ENCODE results near the gene INSRR.

INSRR gene

DNA sequence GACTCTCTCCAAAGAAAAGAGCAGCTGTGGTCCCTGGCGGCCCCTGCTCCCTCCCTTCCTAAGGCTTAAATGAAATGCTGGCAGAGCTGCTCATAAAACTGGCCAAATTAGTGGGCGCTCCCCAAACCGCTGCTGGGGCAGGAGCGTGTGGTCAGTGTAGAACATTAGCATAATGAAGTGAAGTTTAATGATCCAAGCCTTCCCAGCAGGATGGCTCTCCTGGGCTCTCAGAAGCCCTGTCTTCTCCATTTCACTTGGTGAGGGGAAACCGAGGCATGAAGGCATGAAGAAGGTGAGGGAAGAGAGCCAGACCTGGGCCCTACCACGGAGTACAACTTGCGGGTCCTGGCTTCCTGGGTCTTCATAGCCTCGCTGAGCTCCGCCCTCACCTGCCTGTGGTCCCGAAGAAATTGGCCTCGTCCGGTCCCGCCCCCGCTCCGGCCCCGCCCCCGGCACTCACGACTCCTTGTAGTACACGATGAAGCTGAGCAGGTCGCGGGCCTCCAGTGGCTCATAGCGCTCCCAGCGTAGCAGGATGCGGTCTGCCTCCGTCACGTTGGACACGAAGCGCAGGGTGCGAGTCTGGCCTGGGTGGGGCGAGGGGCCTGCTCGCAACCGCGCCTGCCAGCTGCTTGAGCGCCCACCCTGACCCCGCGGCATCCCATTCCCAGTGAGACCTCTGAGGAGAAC is 10.3 kb downstream of the INSRR start:
- no peak for DNase-seq

DNA sequence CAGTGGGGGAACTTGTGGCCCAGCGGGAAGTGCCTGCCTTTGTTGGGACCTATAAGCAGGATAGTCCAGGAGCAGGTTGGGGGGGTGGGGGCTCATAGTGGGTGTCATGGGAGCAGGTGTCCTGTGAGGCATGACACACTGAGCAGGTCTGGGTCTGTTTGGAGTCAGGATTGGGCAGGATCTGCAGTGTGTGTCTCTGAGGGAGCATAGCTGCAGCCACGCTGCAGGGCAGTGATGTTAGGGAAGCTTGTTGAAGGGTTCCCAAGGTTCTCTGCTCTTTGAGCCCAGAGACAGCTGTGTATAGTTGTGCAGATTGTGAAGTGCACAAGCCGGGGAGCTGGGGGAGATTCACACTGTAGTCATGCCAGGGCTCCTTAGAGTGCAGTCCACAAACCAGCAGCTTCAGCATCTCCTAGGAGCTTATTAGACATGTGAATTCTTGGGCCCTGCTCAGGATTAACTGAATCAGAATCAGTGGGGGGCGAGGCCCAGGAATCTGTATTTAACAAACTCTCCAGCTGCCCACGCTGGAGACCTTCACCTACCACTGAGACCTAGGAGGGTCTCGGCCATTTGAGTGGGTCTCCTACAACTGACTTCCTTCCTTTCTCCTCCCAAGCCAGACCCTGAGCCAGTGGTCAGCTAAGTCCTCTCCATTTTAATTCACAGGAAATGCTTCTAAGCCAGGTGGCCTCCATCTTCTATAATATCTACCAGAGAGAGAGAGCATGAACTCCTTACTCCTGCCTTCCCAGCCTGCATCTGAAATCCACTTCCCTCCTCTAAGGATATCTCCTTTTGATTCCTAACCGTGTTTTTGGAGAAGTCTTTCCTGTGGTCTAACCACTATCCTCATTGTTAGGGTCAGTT is 11.1 kb downstream of the INSRR start:
- no peak for DNase-seq

DNA sequence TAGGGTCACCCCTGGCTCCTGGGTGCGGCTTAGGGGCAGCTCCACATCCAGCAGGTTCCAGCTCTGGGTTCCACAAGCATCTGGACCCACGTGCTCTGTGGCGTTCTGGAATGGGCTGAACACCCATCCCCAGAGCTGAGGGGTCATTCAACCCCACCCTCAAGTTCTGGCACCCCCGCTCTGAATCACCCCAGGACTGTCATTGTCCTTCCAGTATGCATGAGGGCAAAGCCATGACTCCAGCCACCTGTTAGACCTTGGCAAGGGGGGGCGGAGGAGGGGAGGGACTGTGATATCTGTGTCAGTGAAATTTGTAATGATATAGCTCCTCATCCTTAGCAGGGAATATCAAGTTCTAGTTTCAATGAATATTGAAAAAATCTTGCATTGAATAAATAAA is 12.3 kb downstream of the INSRR start:
- no peak for DNase-seq

DNA sequence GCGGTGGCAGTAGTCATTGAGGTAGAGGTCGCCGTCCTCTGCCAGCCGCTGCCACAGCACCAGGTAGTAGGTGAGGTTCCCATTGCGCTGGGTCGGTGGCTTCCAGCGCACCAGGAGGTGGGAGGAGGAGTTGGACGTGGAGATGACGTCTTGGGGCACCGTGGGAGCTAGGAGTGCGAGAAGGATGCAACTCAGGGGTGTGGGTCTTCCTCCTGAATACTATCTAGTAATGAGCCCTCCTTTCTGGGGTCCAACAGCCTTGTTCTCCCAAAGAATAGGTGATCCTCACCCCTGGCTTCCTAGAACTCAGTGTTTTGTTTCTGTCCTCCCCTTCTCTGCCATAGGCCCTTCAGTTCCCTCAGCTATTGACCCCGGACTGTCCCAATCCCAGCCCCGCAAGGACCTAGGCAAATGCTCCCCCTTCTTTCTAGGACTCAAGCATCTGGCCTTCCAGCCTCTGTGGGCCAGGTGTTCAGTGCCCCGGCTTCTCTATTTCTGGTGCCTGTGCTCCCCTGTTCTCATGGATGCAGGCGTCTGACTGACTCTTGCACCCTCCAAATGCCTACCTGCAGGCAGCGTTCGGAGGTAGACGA is 12.9 kb downstream of the INSRR start:
- no peak for DNase-seq

DNA sequence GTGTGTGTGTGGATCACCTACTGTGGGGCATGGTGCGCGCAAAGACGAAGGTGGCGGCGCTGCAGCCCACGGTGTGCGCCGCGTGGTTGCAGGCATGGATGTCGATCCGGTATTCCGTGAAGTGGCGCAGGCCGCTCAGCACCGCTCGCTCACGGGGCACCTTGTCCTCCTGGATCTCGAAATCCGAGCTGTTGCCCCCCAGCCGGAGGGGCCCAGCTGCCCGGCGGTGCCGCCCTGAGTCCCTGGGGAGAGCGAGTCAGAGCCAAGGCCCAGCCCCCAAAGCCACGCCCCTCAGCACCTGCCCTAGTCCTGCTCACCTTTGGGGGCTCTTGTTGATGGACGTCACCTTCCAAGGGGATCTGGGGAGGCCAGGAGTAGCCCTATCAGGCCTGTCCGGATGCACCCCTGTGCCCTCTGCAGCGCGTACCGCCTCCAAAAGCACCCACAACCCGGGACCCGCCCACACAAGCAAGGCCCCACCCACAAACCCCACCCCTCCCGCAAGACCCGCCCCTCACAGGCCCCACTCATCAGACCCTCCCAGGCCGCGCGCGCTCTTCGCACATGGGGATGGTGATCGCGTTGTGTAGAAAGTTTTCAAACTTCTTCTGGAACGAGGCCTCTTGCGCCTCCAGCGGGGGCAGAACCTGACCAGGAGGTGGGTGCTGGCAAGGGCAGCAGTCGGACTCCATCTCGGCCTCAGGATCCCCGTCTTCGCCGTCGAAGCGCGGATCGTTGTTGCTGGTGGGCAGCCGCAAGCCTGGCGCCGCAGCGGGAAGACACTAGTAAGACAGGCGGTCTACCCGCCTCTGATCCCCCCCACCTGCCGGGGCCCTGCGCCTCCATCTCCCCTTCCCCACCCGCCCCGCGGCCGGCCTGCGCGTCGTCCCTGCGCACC is 13.6 kb downstream of the INSRR start:
- DNase-seq, result no peak

DNA sequence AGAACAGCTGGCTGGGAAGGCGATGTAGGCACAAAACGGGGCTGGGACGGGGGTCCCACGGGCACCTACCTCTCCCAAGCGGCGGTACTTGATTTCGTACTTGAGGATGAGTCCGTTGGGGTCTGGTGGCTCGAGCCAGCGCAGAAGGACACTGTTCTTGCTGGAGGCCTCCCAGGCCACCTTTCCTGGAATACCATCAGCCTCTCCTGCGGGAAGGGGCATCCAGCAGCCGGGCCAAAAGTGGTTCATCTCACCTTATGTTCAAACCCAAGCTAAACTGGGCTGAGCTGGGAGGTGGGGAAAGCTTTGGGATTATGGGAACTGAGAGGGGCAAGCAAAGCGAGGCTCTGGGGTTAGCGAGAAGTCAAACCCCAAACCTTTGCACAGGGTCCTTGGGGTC is 14.3 kb downstream of the INSRR start:
- DNase-seq, result no peak

DNA sequence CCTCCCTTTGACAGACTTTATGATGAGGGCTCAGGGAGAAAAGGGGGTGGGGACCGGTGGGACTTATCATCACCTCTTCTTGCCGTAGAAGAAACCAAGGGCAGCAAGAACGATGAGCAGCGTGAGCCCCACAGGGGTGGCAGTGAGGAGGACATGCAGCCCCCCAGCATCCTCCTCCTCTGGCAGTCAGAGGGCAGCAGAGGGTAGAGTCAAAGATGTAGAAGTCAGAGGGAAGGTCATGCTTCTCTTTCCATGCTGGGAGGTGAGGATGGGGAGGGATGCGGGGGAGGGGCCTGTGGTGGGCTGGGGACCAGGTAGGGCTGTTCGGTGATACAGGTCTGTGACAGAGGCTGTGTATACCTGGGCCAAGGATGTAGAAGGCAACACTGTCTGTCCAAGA is 14.8 kb downstream of the INSRR start:
- no peak for DNase-seq

DNA sequence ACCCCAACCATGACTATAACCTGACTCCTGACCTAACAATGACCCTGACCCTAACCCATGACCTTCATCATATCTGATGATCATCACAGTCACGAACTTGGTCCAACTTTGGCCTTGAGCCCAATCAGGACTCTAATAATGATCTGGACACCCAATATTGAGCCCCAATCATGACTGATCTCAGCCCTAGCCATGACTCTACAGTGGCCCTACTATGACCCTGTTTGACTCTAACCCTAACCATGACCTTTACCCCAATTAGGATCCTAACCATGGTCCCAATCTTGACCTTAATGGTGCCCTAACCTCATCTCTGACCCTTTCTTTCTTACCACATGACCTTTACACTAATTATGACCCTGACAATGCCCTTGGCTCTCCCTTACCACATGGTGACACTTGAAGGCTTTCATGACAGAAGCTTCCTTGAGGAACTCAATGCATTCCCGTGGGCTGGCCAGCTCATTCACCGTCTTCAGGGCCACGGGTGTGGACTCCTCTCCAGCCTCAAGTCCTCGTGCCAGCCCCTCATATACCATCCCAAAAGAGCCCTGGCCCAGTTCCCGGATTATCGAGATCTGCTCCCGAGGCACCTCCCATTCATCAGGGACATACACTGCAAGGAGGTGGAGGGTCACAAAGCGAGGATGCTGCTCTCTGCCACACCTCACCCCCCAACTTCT is 16.2 kb downstream of the INSRR start:
- no peak for DNase-seq

DNA sequence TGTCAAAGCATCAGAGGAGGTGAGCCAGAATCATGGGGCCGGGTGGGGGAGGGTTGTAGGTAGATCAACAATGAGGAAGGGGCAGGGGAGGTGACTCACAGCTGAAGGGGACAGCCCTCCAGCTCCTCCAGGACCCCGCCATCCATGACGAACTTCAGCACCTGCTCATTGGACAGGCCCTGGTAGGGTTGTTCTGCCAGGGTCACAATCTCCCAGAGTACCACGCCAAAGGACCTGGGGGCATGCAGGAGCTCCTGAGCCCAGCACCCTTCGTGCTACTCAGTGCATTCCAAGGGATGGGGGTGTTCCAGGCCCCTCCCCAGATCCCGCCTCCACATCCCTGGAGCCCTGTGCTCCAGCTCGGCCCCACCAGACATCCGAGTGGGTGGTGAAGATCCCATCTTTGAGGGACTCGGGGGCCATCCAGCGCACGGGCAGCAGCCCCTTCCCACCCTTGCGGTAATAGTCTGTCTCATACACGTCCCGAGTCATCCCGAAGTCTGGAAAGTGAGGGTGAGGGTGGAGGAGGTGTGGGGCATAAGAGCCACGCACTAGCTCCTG is 17.5 kb downstream of the INSRR start:
- DNase-seq, result no peak

DNA sequence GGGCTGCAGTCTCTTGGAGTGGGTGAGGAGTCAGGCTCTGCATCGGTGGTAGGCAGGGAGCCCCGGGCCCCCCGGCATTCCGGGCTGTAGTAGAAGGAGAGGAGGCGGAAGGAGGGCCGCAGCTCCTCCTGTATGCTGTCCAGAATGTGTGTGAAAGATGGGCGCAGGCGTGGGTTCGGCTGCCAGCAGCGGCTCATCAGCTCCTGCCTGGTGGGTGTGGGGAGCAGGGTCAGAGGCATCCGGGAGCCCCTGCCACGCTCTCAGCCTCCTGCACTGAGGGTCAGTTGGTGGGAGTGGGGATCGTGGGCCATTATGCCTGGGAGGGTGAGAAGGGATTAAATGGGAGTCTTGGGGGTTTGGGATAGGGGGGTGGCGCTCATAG is 18.0 kb downstream of the INSRR start:
- DNase-seq, result no peak

DNA sequence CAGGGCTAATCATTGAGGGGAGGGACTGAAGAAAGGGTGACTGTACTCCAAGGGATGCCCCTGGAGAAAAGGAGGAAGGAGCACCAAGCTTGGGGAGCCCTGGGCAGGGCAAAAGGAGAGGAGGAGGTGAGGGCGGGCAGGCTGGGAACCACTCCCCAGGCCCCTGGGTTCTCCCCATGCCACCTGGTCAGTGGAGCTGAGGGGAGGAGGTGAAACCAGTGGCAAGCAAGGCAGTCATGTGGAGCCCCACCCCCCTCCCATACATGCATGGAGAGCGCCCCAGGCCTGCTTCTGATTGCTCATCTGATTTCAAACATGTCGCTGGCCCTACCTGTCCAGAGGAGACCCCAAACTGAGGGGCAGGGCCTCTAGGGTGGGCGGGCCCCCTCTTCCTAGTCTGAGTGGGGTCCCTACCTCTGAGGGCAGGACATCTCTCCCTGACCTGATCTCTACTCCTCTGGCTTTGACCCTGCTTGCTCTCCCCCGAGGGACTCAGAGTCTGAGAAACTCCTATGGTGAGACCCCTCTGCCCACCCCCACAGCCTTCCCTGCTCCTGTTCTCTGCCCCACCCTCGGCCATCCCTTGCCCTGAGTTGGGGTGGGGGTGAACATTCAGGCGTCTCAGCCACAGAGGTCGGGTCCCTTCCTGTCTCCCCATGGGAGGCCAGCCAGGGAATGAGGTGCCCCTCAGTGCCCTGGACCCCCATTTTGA is 18.6 kb downstream of the INSRR start:
- no peak for DNase-seq

DNA sequence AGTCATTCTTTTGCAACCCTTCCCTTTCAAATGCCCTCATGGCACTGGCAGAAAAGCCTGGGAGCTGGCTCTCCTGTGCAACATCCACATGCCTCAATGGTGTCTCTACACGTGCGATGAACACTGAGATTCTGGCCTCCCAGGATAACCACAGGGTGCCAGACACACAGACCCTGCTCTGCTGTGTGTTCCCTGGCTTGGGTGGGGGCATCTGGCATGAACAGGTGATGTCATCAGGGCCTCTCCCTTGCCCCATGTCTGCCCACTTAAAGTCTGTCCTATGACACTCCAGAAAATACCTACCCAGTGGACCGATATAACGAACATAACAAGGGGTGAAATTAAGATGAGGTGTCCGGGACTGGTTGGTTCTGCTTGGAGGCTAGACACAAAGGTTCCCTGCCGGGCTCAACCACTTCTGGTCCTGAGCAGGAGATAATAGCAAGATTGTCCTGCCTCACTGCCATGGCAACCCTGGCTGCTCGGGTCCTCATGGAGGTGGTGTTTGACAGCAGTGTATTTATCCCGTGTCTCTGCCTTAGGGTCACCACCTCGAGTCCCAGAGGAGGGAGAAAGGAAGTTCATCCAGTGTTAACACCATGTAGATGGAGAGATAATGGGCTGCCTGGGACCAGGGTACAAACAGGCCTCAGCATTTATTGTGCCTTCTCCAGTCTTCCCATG is 19.3 kb downstream of the INSRR start:
- no peak for DNase-seq

DNA sequence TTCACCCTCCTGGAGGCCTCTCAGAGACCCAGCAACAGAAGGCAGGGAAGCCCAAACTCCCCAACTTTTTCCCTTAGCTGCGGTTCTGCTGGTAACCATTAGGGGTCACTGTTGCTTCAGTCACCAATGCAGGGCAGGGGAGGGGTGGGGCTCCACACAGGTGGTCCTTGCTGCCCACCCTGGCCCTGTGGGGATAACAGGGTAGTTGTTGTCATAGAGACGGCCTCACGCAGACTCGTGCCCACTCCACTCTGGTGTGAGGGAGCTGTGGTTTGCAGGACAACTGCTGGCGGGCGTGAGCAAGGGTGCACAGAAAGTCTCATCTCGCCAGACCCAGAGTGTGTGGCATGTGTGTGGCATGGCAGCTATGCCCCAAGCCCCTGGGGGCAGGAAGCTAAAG is 19.9 kb downstream of the INSRR start:
- peak; percentile 17 for DNase-seq

DNA sequence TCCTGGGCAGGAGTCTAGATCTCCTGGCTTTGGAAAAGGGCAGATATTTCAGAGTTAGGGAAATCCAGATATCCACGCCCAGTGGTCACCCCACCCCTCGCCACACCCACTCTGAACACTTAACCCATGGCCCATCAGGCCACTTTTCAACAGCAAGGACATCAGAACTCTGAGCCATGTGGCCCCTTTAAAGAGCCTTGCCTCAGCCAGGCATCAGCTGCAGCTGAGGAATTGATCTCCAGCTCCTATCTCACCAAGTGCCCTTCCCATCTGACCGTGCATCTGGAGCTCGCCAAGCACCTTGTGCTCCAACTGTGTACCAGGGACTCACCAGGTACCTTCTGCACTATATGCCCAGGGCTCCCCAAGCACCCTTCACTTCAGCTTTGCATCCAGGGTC is 22.0 kb downstream of the INSRR start:
- DNase-seq, result no peak

DNA sequence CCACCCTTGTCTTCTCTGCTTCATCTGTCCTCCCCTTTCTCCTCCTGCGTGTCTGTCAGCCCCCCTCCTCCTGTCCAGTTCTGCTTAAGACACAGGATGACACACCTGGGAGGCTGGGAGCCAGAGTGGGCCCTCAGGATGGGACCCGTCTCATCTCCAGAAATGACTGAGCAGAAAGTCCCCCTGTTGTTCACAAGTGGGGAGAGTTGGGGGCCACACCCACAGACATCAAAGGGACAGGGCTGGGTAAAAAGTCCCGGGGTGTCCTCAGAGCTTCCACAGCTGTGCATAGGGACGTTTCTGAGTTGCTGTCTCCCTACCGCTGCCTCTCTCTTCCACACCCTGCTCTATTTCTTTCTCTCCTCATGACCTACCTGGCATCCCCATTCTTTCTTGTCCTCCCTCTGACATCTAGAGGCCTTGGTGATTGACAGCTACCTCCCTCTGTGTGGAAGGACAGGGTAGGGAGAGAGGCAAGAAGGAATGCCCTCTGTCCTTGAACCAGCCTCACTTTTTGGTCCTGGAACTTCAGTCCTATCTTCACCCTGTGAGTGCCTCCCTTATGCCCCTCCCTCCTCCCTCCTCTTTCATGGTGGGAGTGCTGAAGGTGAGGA is 22.8 kb downstream of the INSRR start:
- DNase-seq, result no peak

DNA sequence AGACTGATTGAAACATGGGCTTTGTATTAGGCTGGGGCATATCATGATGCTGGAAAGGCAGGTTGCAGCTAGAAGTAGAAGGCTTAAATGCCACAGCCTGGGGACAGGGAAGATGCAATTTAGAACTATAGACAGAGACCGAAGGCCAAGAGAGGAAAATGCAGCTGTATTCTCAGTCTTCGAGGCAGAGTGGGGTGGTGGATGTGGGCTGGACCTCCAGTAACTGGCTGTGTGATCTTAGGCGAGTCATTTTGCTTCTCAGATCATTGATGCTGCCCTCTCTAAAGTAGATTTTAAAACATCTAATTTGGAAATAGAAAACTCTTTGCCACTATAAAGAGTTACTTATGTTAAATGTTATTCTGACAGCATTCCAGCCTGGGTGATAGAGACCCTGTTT is 24.6 kb downstream of the INSRR start:
- no peak for DNase-seq

DNA sequence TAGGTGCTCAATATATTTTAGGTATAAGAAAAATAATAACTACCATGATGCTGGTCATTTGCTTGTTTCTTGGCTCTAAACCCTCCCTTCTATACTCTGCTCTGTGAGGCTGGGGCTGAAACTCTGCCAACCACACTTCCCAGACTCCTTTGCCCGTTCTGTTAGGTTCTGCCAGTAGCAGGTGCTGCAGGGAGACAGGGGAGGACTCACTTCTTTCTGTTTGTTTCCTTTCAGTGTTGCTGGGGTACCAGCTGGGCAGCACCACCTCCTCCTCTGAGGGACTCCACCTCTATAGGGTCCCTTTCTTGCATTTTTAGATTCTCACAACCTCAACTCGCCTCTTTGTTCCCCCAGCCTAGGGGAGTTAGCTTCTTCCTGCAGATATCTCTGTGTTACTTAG is 25.3 kb downstream of the INSRR start:
- DNase-seq, result no peak

DNA sequence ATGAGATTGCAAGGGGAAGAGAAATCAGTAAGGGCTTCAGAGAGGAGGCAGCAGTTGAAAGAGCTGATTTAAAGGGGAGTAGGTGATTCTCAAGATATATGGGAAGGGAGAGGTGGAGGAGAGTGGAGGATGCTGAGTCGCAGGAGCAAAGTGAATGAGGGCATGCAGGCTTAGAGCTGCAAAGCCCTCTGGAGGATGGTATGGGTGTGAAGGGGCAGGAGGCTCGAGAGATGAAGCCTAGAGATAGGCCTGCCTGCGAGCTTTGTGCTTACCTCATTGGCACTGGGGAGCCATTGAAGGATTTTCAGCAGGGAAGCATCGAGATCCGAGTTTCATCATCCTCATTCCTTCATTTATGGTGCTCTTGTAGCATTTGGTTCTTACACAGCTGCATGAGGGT is 26.5 kb downstream of the INSRR start:
- no peak for DNase-seq

DNA sequence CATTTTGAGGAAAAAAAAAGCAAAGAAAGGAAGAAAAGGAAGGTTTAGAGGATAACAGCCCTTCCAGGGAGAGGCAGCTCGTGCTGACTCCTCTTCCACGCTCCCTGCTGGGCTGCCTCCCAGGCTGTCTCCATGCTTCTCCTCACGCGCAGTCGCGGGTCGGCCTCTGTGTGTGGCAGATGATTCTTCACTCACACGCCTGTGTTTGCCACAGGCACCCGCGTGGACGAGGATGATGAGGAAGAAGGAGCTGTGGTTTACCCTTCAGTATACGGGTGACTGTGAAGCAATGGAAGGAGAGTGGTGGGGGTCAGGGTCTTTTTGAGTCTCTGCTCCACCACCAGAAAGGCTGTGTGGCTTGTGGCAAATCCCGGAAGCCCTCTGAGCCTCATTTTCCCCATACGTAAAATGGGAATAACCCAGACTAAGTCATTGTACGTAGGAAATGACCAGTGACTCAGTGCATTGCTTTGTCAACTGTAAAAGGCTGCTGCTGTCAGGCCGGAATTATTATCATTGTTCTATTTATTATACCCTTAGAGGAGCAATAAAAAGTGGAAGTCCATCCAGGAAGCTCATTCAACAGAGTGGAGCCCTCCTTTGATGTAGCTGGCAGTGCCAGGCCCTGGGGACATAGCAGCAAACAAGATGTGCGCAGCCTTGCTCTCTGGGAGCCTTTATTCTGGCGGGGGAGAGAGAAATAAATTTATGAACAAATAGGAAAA is 30.4 kb downstream of the INSRR start:
- peak; percentile 34 for DNase-seq
